NB4 (cell line): ENCODE measurements around the gene ROBO1.

Source experiments
- DNase-seq: peaks from one replicate; pipeline ENCODE4 v3.0.0; 2010; ENCODE audit warnings: low read depth
- H3K4me3 ChIP-seq: one replicate; pipeline ENCODE4 v1.5.1; 2011; ENCODE audit warnings: mild to moderate bottlenecking, low read depth, low read length, moderate library complexity
- MYC ChIP-seq: IDR thresholded peaks from 2 replicates; pipeline ENCODE4 v1.6.1; 2011; ENCODE audit warnings: low read depth, low read length
- POLR2A ChIP-seq: IDR thresholded peaks from 2 replicates; pipeline ENCODE4 v1.6.1; 2011; ENCODE audit warnings: mild to moderate bottlenecking; ENCODE audit not compliant: insufficient read length; ENCODE audit errors: extremely low read depth
- TF ChIP-seq, protein P1 (sequence below): IDR thresholded peaks from one replicate; pipeline ENCODE4 v1.5.1; 2012; ENCODE audit warnings: low read depth, low read length
- TF ChIP-seq, protein P2 (sequence below): IDR thresholded peaks from 2 replicates; pipeline ENCODE4 v1.6.1; 2011; ENCODE audit warnings: low read depth, low read length

The ROBO1 gene

DNA sequence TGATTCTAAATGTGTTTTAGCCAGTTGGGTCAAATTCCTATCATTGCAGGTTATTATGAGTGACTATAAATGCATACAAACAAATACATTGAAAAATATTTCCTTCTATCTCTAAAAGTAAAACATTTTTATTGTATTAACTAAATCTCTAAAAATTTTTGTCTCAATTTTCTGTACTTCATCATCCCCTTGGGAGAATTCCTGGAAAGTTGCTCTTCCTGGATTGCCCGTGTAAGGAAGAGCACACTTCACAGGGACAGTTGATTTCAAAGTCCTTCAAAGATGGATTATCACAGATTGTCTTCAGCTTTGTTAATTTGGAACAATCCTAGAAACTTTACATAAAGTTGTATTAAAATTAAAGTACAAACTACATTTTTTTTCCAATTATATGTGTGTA, 595.6 kb downstream of the ROBO1 start:
- TF ChIP-seq, protein P1, sequence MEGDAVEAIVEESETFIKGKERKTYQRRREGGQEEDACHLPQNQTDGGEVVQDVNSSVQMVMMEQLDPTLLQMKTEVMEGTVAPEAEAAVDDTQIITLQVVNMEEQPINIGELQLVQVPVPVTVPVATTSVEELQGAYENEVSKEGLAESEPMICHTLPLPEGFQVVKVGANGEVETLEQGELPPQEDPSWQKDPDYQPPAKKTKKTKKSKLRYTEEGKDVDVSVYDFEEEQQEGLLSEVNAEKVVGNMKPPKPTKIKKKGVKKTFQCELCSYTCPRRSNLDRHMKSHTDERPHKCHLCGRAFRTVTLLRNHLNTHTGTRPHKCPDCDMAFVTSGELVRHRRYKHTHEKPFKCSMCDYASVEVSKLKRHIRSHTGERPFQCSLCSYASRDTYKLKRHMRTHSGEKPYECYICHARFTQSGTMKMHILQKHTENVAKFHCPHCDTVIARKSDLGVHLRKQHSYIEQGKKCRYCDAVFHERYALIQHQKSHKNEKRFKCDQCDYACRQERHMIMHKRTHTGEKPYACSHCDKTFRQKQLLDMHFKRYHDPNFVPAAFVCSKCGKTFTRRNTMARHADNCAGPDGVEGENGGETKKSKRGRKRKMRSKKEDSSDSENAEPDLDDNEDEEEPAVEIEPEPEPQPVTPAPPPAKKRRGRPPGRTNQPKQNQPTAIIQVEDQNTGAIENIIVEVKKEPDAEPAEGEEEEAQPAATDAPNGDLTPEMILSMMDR = no peak
- no peak for TF ChIP-seq MYC
- no peak for DNase-seq

DNA sequence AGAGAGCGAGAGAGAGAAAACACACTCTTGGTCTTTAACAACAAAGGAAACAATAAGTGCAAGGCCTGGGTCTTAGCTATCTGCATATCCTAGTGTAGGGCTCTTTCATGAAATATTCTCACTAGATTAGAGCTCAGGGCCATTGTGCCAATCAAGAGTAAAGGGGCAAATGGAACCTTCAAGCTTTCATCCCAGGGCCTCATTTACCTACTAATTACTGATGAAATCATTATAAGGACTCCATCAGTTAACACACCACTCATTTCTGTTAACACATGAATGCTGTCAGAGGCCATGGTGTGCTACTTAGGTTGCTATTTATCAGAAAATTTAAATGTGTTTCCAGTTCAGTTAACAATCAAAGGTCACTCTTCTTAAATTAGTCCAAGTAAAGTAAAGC, 597.8 kb downstream of the ROBO1 start:
- TF ChIP-seq MYC (no peak), POLR2A (no peak)
- TF ChIP-seq, protein P1 = no peak
- TF ChIP-seq, protein P2, sequence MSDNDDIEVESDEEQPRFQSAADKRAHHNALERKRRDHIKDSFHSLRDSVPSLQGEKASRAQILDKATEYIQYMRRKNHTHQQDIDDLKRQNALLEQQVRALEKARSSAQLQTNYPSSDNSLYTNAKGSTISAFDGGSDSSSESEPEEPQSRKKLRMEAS = no peak
- no peak overlapping the region for H3K4me3 ChIP-seq
- DNase-seq = no peak

More for the DNA sequence above, 595.6 kb downstream of the ROBO1 start:
- no peak overlapping the region for H3K4me3 ChIP-seq

DNA sequence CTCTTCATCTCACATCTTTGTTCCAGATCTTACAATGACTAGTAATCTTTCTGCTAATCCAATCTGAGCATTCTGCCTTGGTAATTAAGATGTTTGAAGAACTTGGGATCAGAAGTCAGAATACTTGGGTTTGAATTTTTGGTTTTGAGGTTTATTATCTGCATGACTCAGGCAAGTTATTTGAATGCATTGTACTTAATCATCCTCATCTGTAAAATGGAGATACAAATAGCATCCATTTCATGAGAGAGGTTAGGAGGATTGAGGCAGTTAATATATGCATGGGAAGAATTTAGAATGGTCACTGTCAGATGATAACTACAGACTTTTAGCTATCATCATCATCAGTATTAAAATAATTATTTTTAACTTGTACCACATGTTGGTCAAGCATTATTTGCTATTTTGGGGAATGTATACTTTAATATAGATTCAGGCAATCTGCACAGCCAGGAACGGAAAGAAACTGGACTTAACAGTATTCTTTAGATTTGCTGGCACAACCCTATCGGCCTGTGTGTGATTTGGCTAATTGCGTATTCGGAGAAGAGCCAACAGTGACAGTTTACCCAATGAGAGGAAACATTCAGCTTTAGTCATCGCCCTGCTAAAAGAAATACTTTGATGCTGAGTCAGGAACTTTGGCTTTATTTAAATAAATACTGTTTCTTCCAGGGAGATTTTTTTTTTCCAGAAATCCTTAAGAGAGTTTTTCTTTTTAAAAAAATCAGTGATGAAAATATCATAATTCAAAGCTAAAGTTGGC, 600.0 kb downstream of the ROBO1 start:
- TF ChIP-seq, protein P2 = no peak
- TF ChIP-seq, protein P1 = no peak
- TF ChIP-seq POLR2A (no peak), MYC (no peak)
- DNase-seq = no peak

DNA sequence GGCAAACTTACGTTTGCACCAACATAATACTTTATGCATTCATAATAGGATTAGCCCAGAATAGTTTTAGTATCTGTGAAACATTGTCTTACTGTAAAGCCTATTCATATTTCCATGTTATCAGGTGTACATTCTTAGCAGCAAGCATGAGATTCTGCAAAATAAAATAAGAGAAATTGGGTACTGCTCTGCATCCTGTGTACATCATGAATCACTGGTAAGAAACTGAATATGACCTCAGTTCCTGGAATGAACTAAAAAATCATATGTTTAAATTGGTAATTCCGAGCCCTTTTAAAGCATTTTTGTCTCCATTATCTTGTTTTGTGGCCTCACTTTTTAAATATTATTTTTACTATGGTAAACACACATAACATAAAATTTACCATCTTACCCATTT, 605.1 kb downstream of the ROBO1 start:
- no peak for DNase-seq
- TF ChIP-seq MYC = no peak
- TF ChIP-seq, protein P2 = no peak
- TF ChIP-seq, protein P1 = no peak
- no peak for TF ChIP-seq POLR2A
- H3K4me3 ChIP-seq = no peak overlapping the region

More for the DNA sequence above, 600.0 kb downstream of the ROBO1 start:
- H3K4me3 ChIP-seq = no peak overlapping the region

DNA sequence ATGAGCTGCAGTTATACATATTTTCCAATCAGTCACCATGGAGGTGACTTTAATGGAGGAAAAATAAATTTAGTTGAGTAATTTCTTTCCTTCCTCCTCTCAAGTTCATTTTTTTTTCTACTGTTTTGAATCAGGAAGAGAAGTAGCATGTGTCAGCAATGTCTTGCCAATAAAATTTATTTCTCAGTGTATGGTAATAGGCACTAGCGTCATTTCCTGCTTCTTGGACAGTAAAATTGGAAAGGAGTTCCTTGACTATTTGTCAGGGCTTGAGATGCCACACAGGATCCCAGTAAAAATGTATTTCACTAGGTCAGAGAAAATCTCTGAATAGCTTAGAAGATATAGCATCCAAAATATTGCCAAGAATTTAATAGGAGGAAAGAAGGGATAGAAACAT, 605.9 kb downstream of the ROBO1 start:
- DNase-seq = no peak
- H3K4me3 ChIP-seq = no peak overlapping the region
- TF ChIP-seq, protein P2 = no peak
- no peak for TF ChIP-seq POLR2A
- no peak for TF ChIP-seq MYC
- TF ChIP-seq, protein P1 = no peak
